NCI-H1436 treated with DMSO at 0.1 percent for 48 hours (cell line): ENCODE results near the gene WDR83.

Experiments used
- DNase-seq: peaks from one replicate; lab custom pipeline; 2025; lab: John Stamatoyannopoulos, UW

Gene WDR83

GRCh38 chr19:12715102-12715501 is 48.5 kb downstream of the WDR83 start:
- DNase-seq = no peak

DNA sequence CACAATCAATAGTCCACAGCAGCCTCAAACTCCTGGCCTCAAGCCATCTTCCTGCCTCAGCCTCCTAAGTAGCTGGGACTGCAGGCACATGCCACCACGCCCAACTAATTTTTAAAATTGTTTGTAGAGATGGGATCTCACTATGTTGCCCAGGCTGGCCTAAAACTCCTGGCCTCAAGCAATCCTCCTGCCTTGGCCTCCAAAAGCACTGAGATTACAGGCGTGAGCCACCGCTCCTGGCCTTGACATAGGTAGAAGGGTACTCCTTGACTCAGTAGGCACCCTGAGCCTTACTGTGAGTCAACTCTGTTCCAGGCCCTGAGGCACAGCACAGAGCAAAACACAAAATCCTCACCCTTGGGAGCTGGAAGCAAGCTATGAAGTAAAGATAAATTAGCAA is 49.3 kb downstream of the WDR83 start:
- DNase-seq = no peak

GRCh38 chr19:12720296-12720695 is 53.7 kb downstream of the WDR83 start:
- no peak for DNase-seq

GRCh38 chr19:12720851-12721655 is 54.4 kb downstream of the WDR83 start:
- DNase-seq = no peak

- no peak for DNase-seq
Observed at GRCh38 chr19:12721656-12722565, 55.3 kb downstream of the WDR83 start.

DNA sequence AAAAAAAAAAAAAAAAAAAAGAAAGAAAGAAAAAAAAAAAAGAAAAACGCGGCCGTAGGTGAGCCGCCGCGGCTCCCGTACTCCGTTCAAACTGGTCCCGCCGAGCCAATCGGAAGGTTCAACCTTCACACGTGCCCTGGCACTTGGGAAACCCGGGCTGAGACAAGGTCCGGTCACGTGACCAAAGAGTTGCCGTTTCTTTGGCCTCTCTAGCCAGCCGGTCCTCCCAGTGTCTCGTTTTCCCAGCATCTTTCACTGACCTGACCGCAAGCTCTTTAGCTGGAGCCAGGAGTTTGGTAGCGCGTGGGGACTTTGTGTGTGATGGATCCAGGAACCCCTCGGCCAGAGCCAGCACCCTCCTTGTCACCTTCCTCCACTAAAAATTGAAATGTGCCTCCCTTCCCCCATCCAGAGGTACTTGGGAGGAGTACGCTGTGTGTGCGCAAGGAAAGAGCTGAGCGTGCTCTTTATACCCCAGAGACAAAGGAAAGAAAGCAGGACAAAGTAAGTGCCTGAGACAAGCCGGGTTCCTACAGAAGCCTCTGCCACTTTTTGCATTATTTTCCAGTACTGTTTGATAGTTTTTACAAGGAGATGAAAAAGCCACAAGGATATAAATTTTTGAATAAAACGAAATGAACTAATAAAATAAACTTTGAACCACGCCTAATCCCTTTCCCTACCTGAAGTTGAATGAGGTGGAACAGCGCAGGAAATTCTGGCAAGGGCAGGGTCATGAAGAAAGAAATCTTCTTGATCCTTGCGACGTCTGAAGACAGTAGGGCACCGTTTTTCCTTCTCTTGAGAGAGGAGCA is 56.2 kb downstream of the WDR83 start:
- DNase-seq = peak; percentile 91

GRCh38 chr19:12723381-12723640 is 56.7 kb downstream of the WDR83 start:
- no peak for DNase-seq

DNA sequence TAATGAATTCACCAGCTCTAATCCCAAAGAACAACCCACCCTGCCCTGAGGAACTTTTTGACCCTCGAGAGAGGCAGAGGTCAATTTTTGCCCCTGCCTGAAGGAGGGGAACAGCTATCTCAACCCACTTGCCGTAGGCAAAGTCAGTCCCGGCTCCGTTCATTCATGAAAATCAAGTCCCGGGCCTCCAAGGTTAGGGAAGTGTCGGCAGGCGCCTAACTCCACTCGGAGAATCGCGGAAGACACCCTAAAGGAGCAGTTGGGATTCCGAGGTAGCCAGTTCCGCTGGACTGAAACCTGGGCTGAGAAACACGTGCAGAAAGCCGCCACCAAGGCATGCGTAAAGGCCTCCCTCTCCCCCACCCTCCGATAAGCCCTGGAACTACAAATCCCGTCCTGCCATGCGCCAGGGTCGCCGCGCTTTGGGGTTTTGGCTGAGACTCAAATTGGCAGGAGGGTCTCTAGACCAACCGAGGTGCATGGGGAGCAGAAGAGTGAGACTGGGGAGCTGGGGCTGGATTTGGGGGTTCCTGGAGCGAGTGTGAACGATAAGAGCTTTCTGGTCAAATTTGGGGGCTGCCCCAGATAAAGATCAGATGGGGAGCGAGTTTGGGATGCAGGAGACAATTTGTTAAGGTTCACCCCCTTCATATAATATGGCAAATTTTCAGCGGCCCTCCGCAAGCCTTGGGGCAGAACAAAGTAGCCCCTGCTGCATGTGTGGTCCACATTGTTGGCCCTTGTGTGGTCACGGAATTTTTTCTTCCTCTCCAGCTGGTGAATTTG is 57.2 kb downstream of the WDR83 start, which contains the start of gene TNPO2:
TNPO2 (minus strand) TSS at position 292 of the 786 bp plus-strand sequence. CDS start 2,955 bp downstream, outside the sequence.
- peak; percentile 1 for DNase-seq
